DND-41 (cell line): ENCODE data around the gene ATP6V0E1.

ENCODE experiments used
- ATAC-seq: fragments of 200-7000 bp; cut with Tn5 transposase; 3 replicates; pipeline ENCODE4 v1.9.1; 2021; ENCODE audit warnings: low read depth; ENCODE audit not compliant: insufficient read depth
- DNase-seq: peaks from one replicate; pipeline ENCODE4 v3.0.0-alpha.2; 2020
- H2AFZ ChIP-seq: 2 replicates; pipeline ENCODE4 v1.6.0; 2012; ENCODE audit warnings: low read depth, low read length
- H3K27ac ChIP-seq: 2 replicates; pipeline ENCODE4 v1.5.1; 2012; ENCODE audit warnings: low read length, inconsistent platforms
- H3K27me3 ChIP-seq: fragments of 200-600 bp; sonication (generic); 2 replicates; pipeline ENCODE4 v1.6.0; 2012; ENCODE audit warnings: low read length, mild to moderate bottlenecking, inconsistent platforms; ENCODE audit not compliant: insufficient read depth, poor library complexity
- H3K36me3 ChIP-seq: 2 replicates; pipeline ENCODE4 v1.5.1; 2012; ENCODE audit warnings: low read length, inconsistent platforms; ENCODE audit not compliant: insufficient read depth
- H3K4me1 ChIP-seq: 2 replicates; pipeline ENCODE4 v1.5.1; 2012; ENCODE audit warnings: mild to moderate bottlenecking, low read length; ENCODE audit not compliant: insufficient read depth
- H3K4me2 ChIP-seq: 2 replicates; pipeline ENCODE4 v1.6.0; 2012; ENCODE audit warnings: mild to moderate bottlenecking, moderate library complexity, low read length, inconsistent platforms; ENCODE audit not compliant: insufficient read depth
- H3K4me3 ChIP-seq, 2 experiments: fragments of 200-600 bp in 1 of 2; shearing (Covaris generic) in 1 of 2; 2 replicates each; pipeline ENCODE4 v1.5.1; 2012 to 2016; ENCODE audit warnings: inconsistent platforms in 2 of 2, low read length in 2 of 2, mild to moderate bottlenecking in 2 of 2, low read depth in 1 of 2, moderate library complexity in 1 of 2
- H3K79me2 ChIP-seq: 2 replicates; pipeline ENCODE4 v1.6.0; 2012; ENCODE audit warnings: low read length, inconsistent platforms; ENCODE audit not compliant: insufficient read depth
- H3K9ac ChIP-seq: 2 replicates; pipeline ENCODE4 v1.6.0; 2012; ENCODE audit warnings: low read depth, mild to moderate bottlenecking, inconsistent platforms, low read length, moderate library complexity
- H3K9me3 ChIP-seq: 2 replicates; pipeline ENCODE4 v1.5.1; 2012; ENCODE audit warnings: low read length, moderate library complexity, mild to moderate bottlenecking, inconsistent platforms; ENCODE audit not compliant: insufficient read depth, severe bottlenecking
- H4K20me1 ChIP-seq: 2 replicates; pipeline ENCODE4 v1.6.0; 2012; ENCODE audit warnings: low read length; ENCODE audit not compliant: insufficient read depth
- CTCF ChIP-seq: IDR thresholded peaks from 2 replicates; pipeline ENCODE4 v1.5.1; 2012; ENCODE audit warnings: borderline replicate concordance, low read length, moderate library complexity, mild to moderate bottlenecking; ENCODE audit not compliant: poor library complexity, severe bottlenecking; ENCODE audit errors: extremely low read depth
- EZH2 ChIP-seq: IDR thresholded peaks from 3 replicates; pipeline ENCODE4 v1.6.1; 2012; ENCODE audit warnings: borderline replicate concordance, low read depth, mild to moderate bottlenecking, moderate library complexity, low read length, inconsistent platforms; ENCODE audit not compliant: severe bottlenecking

The ATP6V0E1 gene

GRCh38 chr5:172959824-172960799, 23.5 kb upstream of the ATP6V0E1 start:
- H3K4me1 ChIP-seq, result peaks cover 23% of the 10 kb centered on the region
- peaks cover 24% of the 10 kb centered on the region for H3K36me3 ChIP-seq
- peak overlapping the region; percentile 99 to 100 for H3K4me3 ChIP-seq
- H4K20me1 ChIP-seq, result no peaks in the 10 kb centered on the region
- H3K9ac ChIP-seq, result peak overlapping the region; percentile 95
- ATAC-seq (peak; percentile 18; the same call in 2 of the 3 replicates), DNase-seq (peak; percentile 17)
- peak overlapping the region; percentile 100 for H2AFZ ChIP-seq
- no peaks in the 10 kb centered on the region for H3K9me3 ChIP-seq
- no peaks in the 10 kb centered on the region for H3K27me3 ChIP-seq
- peaks cover 25% of the 10 kb centered on the region for H3K79me2 ChIP-seq
- H3K4me2 ChIP-seq, result peak overlapping the region; percentile 98
- peak overlapping the region; percentile 99 for H3K27ac ChIP-seq
- TF ChIP-seq EZH2, result no peak
- TF ChIP-seq CTCF, result no peak

GRCh38 chr5:172969921-172970320, 13.7 kb upstream of the ATP6V0E1 start:
- no peak for TF ChIP-seq EZH2
- no peak for TF ChIP-seq CTCF

GRCh38 chr5:172971482-172971881, 12.1 kb upstream of the ATP6V0E1 start:
- no peaks in the 10 kb centered on the region for H3K79me2 ChIP-seq
- no peak overlapping the region for H3K27ac ChIP-seq
- no peak overlapping the region for H2AFZ ChIP-seq

More at GRCh38 chr5:172969921-172970320, 13.7 kb upstream of the ATP6V0E1 start:
- H3K79me2 ChIP-seq, result 0 out of 2 replicates have a peak, but pooled peaks cover 6% of the 10 kb centered on the region
- no peak overlapping the region for H3K9ac ChIP-seq
- peaks cover 38% of the 10 kb centered on the region for H3K36me3 ChIP-seq
- no peaks in the 10 kb centered on the region for H4K20me1 ChIP-seq
- H3K9me3 ChIP-seq, result no peaks in the 10 kb centered on the region
- H2AFZ ChIP-seq, result no peak overlapping the region
- H3K4me2 ChIP-seq, result no peak overlapping the region
- DNase-seq (no peak), ATAC-seq (no peak)
- no peak overlapping the region for H3K4me3 ChIP-seq
- H3K27ac ChIP-seq, result no peak overlapping the region
- no peaks in the 10 kb centered on the region for H3K27me3 ChIP-seq
- H3K4me1 ChIP-seq, result no peaks in the 10 kb centered on the region

More at GRCh38 chr5:172971482-172971881, 12.1 kb upstream of the ATP6V0E1 start:
- H3K9ac ChIP-seq, result no peak overlapping the region
- TF ChIP-seq EZH2 (no peak), CTCF (no peak)
- no peaks in the 10 kb centered on the region for H4K20me1 ChIP-seq
- H3K4me1 ChIP-seq, result no peaks in the 10 kb centered on the region
- H3K9me3 ChIP-seq, result no peaks in the 10 kb centered on the region
- ATAC-seq (no peak), DNase-seq (no peak)
- peaks cover 23% of the 10 kb centered on the region for H3K36me3 ChIP-seq
- no peak overlapping the region for H3K4me3 ChIP-seq
- no peak overlapping the region for H3K4me2 ChIP-seq
- H3K27me3 ChIP-seq, result no peaks in the 10 kb centered on the region
